Panc1 (cell line): ENCODE results near the gene PADI1. TPM values are rescaled to one million over a fixed set of nuclear protein-coding genes. Genes with fewer than 3 reads are reported as not detected.

Source experiments
- ATAC-seq: fragments of 200-7000 bp; cut with Tn5 transposase; 2 replicates; pipeline ENCODE4 v1.9.1; 2020; ENCODE audit warnings: mild to moderate bottlenecking, moderate library complexity
- BruUV-seq: library from RNA; stranded (reverse); fragments of 400-500 nt; replicated peaks from 2 replicates; lab custom pipeline; 2021; lab: Mats Ljungman, UMichigan
- CTCF ChIA-PET: fragments of 300-600 bp; sonication (Branson Sonifier 250); formaldehyde crosslinking; loops from one replicate; lab custom pipeline; 2022; ENCODE audit warnings: antibody characterized with exemption; lab: Charles Lee
- POLR2A ChIA-PET: fragments of 300-600 bp; sonication (Branson Sonifier 250); formaldehyde crosslinking; loops from one replicate; lab custom pipeline; 2022; ENCODE audit warnings: antibody characterized with exemption; lab: Charles Lee
- DNase-seq: peaks from one replicate; pipeline ENCODE4 v3.0.0-alpha.2; 2010; ENCODE audit warnings: low read depth, low spot score
- H3K27ac ChIP-seq: 2 replicates; pipeline ENCODE4 v1.5.1; 2011; ENCODE audit warnings: mild to moderate bottlenecking, low read length, inconsistent platforms
- H3K27me3 ChIP-seq: fragments of 200-500 bp; sonication (Bioruptor generic); 2 replicates; pipeline ENCODE4 v1.6.0; 2014; ENCODE audit warnings: low read length, inconsistent platforms; ENCODE audit not compliant: control insufficient read depth, insufficient read depth
- H3K36me3 ChIP-seq: fragments of 200-500 bp; sonication (Bioruptor generic); 2 replicates; pipeline ENCODE4 v1.5.1; 2014; ENCODE audit warnings: inconsistent platforms, mild to moderate bottlenecking, low read length, moderate library complexity; ENCODE audit not compliant: control insufficient read depth, insufficient read depth
- H3K4me1 ChIP-seq: 2 replicates; pipeline ENCODE4 v1.5.1; 2011; ENCODE audit warnings: inconsistent platforms, mild to moderate bottlenecking, low read length, moderate library complexity; ENCODE audit not compliant: control insufficient read depth, insufficient read depth
- H3K4me3 ChIP-seq, 2 experiments: 2 replicates each; pipeline ENCODE4 v1.5.1; 2011 to 2012; ENCODE audit warnings: low read depth in 2 of 2, low read length in 2 of 2, mild to moderate bottlenecking in 2 of 2, inconsistent platforms in 1 of 2, moderate library complexity in 1 of 2
- H3K9me3 ChIP-seq: fragments of 200-500 bp; sonication (Bioruptor generic); 2 replicates; pipeline ENCODE4 v1.5.1; 2014; ENCODE audit warnings: low read depth, mild to moderate bottlenecking, inconsistent platforms, low read length, moderate library complexity; ENCODE audit not compliant: control insufficient read depth, insufficient read depth
- CTCF ChIP-seq: fragments of 450-650 bp; IDR thresholded peaks from 2 replicates; pipeline ENCODE4 v1.5.1; 2017; ENCODE audit warnings: mild to moderate bottlenecking
- POLR2AphosphoS5 ChIP-seq: IDR thresholded peaks from 2 replicates; pipeline ENCODE4 v1.6.1; 2012; ENCODE audit warnings: mild to moderate bottlenecking, low read depth, low read length, moderate library complexity
- REST ChIP-seq, 2 experiments: IDR thresholded peaks; 2 replicates each; pipeline ENCODE4 v1.6.1; 2011 to 2012; ENCODE audit warnings: low read depth in 2 of 2, control low read depth in 1 of 2, low read length in 1 of 2, mild to moderate bottlenecking in 1 of 2, moderate library complexity in 1 of 2; ENCODE audit not compliant: insufficient read depth in 1 of 2
- SIN3A ChIP-seq: IDR thresholded peaks from 2 replicates; pipeline ENCODE4 v1.6.1; 2012; ENCODE audit warnings: low read depth, mild to moderate bottlenecking, low read length, moderate library complexity, borderline replicate concordance; ENCODE audit not compliant: insufficient read depth
- TCF7L2 ChIP-seq: IDR thresholded peaks from 2 replicates; pipeline ENCODE4 v1.6.1; 2011; ENCODE audit warnings: mild to moderate bottlenecking, low read depth, low read length, inconsistent platforms
- in situ Hi-C: cut with HindIII; loops from 2 replicates; pipeline ENCODE4 v1.10.0; 2016; ENCODE audit warnings: low sequenced_read_pairs, low pct_unique_long_range_greater_than_20kb
- intact Hi-C: fragments of 100-400 bp; cut with micrococcal nuclease; formaldehyde crosslinking; loops from one replicate; pipeline ENCODE4 v1.10.0; 2022; ENCODE audit not compliant: unreplicated experiment
- microRNA-seq: library from miRNA; unstranded; fragments of <30 nt; microRNA quantifications from one replicate; pipeline ENCODE4 v1.1.0, GENCODE V29; 2020; ENCODE audit not compliant: unreplicated experiment
- total RNA-seq: library from RNA; stranded (reverse); gene quantifications from one replicate; pipeline ENCODE4 v1.2.1, GENCODE V29; 2021; ENCODE audit not compliant: unreplicated experiment

The PADI1 gene
- total RNA-seq, 1 experiment from 2014 or later: 2.3 TPM

- no peak for DNase-seq
- in situ Hi-C loops (no loop called here), intact Hi-C loops (no loop called here)
- CTCF ChIA-PET: no interaction called here
- no peak for TF ChIP-seq TCF7L2
- no peak for TF ChIP-seq REST (IDR thresholded peaks at IDR 0.05; ENCODE audit: insufficient read depth in 1 of 2, low read depth in 2 of 2, low read length in 1 of 2)
- no peak for TF ChIP-seq SIN3A
- TF ChIP-seq CTCF: no peak
- no peak for TF ChIP-seq POLR2AphosphoS5
- H3K36me3 ChIP-seq: no peaks in the 10 kb centered on the region
- no peaks in the 10 kb centered on the region for H3K4me1 ChIP-seq
- ATAC-seq: no peak
- no peaks in the 10 kb centered on the region for H3K9me3 ChIP-seq
- no TSS peak for BruUV-seq
- H3K4me3 ChIP-seq: no peak overlapping the region
- POLR2A ChIA-PET: no interaction called here
- no peak overlapping the region for H3K27ac ChIP-seq
- H3K27me3 ChIP-seq: no peaks in the 10 kb centered on the region
Observed at GRCh38 chr1:17295292-17295691, 90.4 kb downstream of the PADI1 start.

Small RNA genes within 50 kb of the gene (microRNA-seq; reads per million reads assigned to microRNA genes)
- not detected for gene MIR3972

Other genes with a start within 250 kb of the PADI1 start
- 12.9 TPM for gene MFAP2, start 224.5 kb upstream of the PADI1 start, total RNA-seq
- 49.9 TPM for gene ATP13A2, start 193.2 kb upstream of the PADI1 start, total RNA-seq
- gene SDHB, start 151.1 kb upstream of the PADI1 start, total RNA-seq: 212 TPM
- gene PADI2, start 85.7 kb upstream of the PADI1 start, total RNA-seq: 507 TPM
- gene PADI3, start 44.0 kb downstream of the PADI1 start, total RNA-seq: 3.4 TPM
- not detected for gene PADI4, start 103.1 kb downstream of the PADI1 start, total RNA-seq
- not detected for gene PADI6, start 167.1 kb downstream of the PADI1 start, total RNA-seq
- 116 TPM for gene RCC2, start 234.5 kb downstream of the PADI1 start, total RNA-seq